IgD-negative memory B cell (primary cell): ENCODE results near the gene TESPA1. TPM values are rescaled to one million over a fixed set of nuclear protein-coding genes. Genes with fewer than 3 reads are reported as not detected.

Experiments
- H3K27ac Mint-ChIP-seq, 3 donors: one replicate each; pipeline ENCODE4 v1.8.0; 2020 to 2022; ENCODE audit warnings: mild to moderate bottlenecking in 3 of 3, mixed read lengths in 3 of 3, moderate library complexity in 1 of 3
- H3K27me3 Mint-ChIP-seq: one replicate; pipeline ENCODE4 v1.8.0; 2021; ENCODE audit warnings: mixed read lengths
- H3K36me3 Mint-ChIP-seq: one replicate; pipeline ENCODE4 v1.8.0; 2020; ENCODE audit warnings: mild to moderate bottlenecking, mixed read lengths
- H3K4me1 Mint-ChIP-seq, 3 donors: one replicate each; pipeline ENCODE4 v1.8.0; 2020 to 2022; ENCODE audit warnings: mixed read lengths in 3 of 3, mild to moderate bottlenecking in 1 of 3
- H3K4me3 Mint-ChIP-seq, 4 donors: one replicate each; pipeline ENCODE4 v1.8.0; 2020 to 2022; ENCODE audit warnings: mild to moderate bottlenecking in 4 of 4, mixed read lengths in 4 of 4, moderate library complexity in 3 of 4
- H3K9me3 Mint-ChIP-seq, 3 donors: one replicate each; pipeline ENCODE4 v1.8.0; 2020 to 2021; ENCODE audit warnings: mixed read lengths in 3 of 3, mild to moderate bottlenecking in 1 of 3
- polyA plus RNA-seq: library from polyadenylated mRNA; unstranded; fragments of 300-500 nt; fragmentation: Illumina TruSeq; gene quantifications from one replicate; pipeline ENCODE4 v1.2.3, GENCODE V29; 2021

TESPA1 gene
- polyA plus RNA-seq, 1 donor from 2014 or later = 18.7 TPM

DNA sequence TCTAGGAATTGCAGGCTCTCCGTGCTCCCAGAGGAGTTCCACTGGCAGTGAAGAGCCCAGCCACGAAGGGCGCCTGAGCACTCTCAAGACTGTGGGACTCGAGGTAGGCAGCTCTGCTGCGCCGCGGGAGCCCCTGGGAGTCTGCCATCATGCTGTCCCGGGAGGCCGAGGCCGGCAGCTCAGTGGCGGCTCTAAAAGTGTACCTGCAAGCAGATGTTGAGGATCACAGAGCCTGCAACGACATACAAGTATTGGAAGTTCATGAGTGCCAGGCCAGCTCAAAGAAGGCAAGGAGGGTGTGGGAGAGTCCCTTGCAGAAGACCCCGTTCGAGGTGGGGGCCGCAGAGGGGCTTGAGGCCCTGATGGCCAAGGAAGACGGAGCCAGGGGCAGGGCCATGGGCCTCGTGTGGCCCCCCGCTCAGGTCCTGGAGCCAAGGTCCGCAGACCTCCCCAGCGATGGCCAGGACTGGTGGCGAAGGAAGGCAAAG, 67.5 kb downstream of the TESPA1 start:
- no peak overlapping the region for H3K27ac Mint-ChIP-seq

More for the DNA sequence above, 67.5 kb downstream of the TESPA1 start:
- no peaks in the 10 kb centered on the region for H3K36me3 Mint-ChIP-seq
- no peaks in the 10 kb centered on the region for H3K4me1 Mint-ChIP-seq
- H3K4me3 Mint-ChIP-seq = no peak overlapping the region
- peaks cover 1% of the 10 kb centered on the region for H3K27me3 Mint-ChIP-seq
- H3K9me3 Mint-ChIP-seq = peaks cover 1 to 6% (median 4%) of the 10 kb centered on the region in 3 donors

Other genes starting within 250 kb of the TESPA1 start
- not detected for gene MUCL1, start 130.2 kb downstream of the TESPA1 start, polyA plus RNA-seq
- gene NEUROD4, start 35.2 kb upstream of the TESPA1 start, polyA plus RNA-seq = not detected
- gene OR9K2, start 141.6 kb upstream of the TESPA1 start, polyA plus RNA-seq = not detected
- not detected for gene OR10A7, start 236.3 kb upstream of the TESPA1 start, polyA plus RNA-seq